HepG2 (cell line): ENCODE results near the gene KRTAP3-3.

Experiments
- DNMT3B ChIP-seq: conservative IDR thresholded peaks from 2 replicates; pipeline ENCODE4 v1.6.1; 2016; ENCODE audit warnings: missing biosample characterization, control low read depth
- EZH2 ChIP-seq: conservative IDR thresholded peaks from 2 replicates; pipeline ENCODE4 v1.6.1; 2012; ENCODE audit warnings: mild to moderate bottlenecking, low read depth, low read length, moderate library complexity
- NFYB ChIP-seq: sonication (generic); formaldehyde crosslinking; IDR thresholded peaks from 2 replicates; pipeline ENCODE4 v1.4.0; 2020; ENCODE audit warnings: missing genetic modification reagents
- TAF1 ChIP-seq: sonication (generic); formaldehyde crosslinking; IDR thresholded peaks from 2 replicates; pipeline ENCODE4 v1.4.0; 2020; ENCODE audit warnings: missing genetic modification reagents
- ZNF331 ChIP-seq: sonication (generic); formaldehyde crosslinking; IDR thresholded peaks from 2 replicates; pipeline ENCODE4 v1.4.0; 2020; ENCODE audit warnings: missing genetic modification reagents
- ZNF724P ChIP-seq: sonication (generic); formaldehyde crosslinking; IDR thresholded peaks from 2 replicates; pipeline ENCODE4 v1.8.0; 2022; ENCODE audit warnings: missing genetic modification reagents, borderline replicate concordance

DNA sequence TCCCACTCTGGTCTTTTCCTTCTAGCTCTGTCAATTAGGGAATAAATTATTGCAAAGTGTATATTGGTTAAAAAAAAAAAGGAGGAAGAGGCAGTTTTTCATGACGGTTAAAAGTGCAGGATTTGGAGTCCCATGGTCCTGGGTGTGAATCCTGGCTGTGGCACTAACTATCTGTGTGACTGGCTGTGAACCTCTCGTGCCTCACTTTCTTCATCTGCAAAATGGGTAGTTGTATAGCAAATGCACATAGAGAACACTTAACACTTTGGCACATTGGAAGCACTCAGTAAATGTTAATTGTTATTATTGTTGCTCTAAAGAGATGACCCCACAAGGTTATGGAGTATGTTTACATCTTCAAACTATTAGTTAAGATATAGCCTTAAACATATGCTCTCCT, 46.0 kb downstream of the KRTAP3-3 start:
- TF ChIP-seq DNMT3B (CRISPR knock-in tag) (no peak), ZNF724P (no peak), NFYB (CRISPR knock-in tag) (no peak), EZH2 (no peak), ZNF331 (CRISPR knock-in tag) (no peak), TAF1 (no peak)
